Uterus (tissue), 4 donors: ENCODE results near the gene ULK4. TPM values are rescaled to one million over a fixed set of nuclear protein-coding genes. Genes with fewer than 3 reads are reported as not detected.

ENCODE experiments used
- DNase-seq, 2 donors: peaks; one replicate each; pipeline ENCODE4 v3.0.0-alpha.2; 2019 to 2020
- H3K27ac ChIP-seq, 2 donors: fragments of 200-600 bp; sonication (generic); 1 replicate in 1 of 2; 2 replicates in 1 of 2; pipeline ENCODE4 v1.5.1; 2016 to 2018
- H3K27me3 ChIP-seq, 2 donors: fragments of 200-600 bp; sonication (generic); one replicate each; pipeline ENCODE4 v1.5.1; 2018 to 2019; ENCODE audit warnings: control low read depth in 1 of 2
- H3K36me3 ChIP-seq, 2 donors: fragments of 200-600 bp; sonication (generic); one replicate each; pipeline ENCODE4 v1.5.1; 2019; ENCODE audit warnings: control low read depth in 1 of 2
- H3K4me1 ChIP-seq, 2 donors: fragments of 200-600 bp; sonication (generic); one replicate each; pipeline ENCODE4 v1.5.1; 2018 to 2019; ENCODE audit warnings: control low read depth in 1 of 2
- H3K4me3 ChIP-seq, 2 donors: fragments of 200-600 bp; sonication (generic); 1 replicate in 1 of 2; 2 replicates in 1 of 2; pipeline ENCODE4 v1.5.1; 2018 to 2019; ENCODE audit warnings: mild to moderate bottlenecking in 1 of 2
- H3K9me3 ChIP-seq, 2 donors: fragments of 200-600 bp; sonication (generic); one replicate each; pipeline ENCODE4 v1.5.1; 2019; ENCODE audit warnings: control low read depth in 1 of 2
- CTCF ChIP-seq, 4 experiments: fragments of 200-600 bp in 2 of 4; fragments of 450-650 bp in 2 of 4; sonication (generic) in 2 of 4; IDR thresholded peaks; one replicate each; pipeline ENCODE4 v1.5.1; 2016 to 2019; ENCODE audit warnings: antibody characterized with exemption in 4 of 4, mild to moderate bottlenecking in 2 of 4, moderate library complexity in 1 of 4
- POLR2A ChIP-seq, 2 donors: fragments of 450-650 bp; IDR thresholded peaks; one replicate each; pipeline ENCODE4 v1.6.1; 2016; ENCODE audit warnings: antibody characterized with exemption in 2 of 2, mild to moderate bottlenecking in 1 of 2, moderate library complexity in 1 of 2
- intact Hi-C: fragments of 100-400 bp; cut with DNase I; formaldehyde crosslinking; loops from one replicate; pipeline ENCODE4 v1.15.1; 2023; ENCODE audit warnings: low total_unique reads
- total RNA-seq, 4 donors: library from RNA; depleted of rRNA in 3 of 4; stranded (reverse); fragments of >200 nt in 3 of 4; gene quantifications; one replicate each; pipeline versions ENCODE4 v1.1.0 to v1.2.4, GENCODE V29; 2014 to 2023
- donor health status: DM: yes; HTN: yes; CAD: no.

ULK4 gene
- total RNA-seq, 4 donors from 2014 or later: 8.7 to 118 (median 26.1) TPM

- TF ChIP-seq POLR2A (IDR thresholded peaks at IDR 0.05): no peak
- no peak for TF ChIP-seq CTCF (IDR thresholded peaks at IDR 0.05)
- H3K4me1 ChIP-seq: no peaks in the 10 kb centered on the region
- no peak overlapping the region for H3K4me3 ChIP-seq
- H3K27me3 ChIP-seq: no peaks in the 10 kb centered on the region
- H3K27ac ChIP-seq: no peak overlapping the region
- H3K9me3 ChIP-seq: no peaks in the 10 kb centered on the region
- no peaks in the 10 kb centered on the region for H3K36me3 ChIP-seq
- intact Hi-C loops: no loop called here
- DNase-seq: no peak
These were observed 361.3 kb downstream of the ULK4 start for GRCh38 chr3:41600616-41601015.

- TF ChIP-seq CTCF (IDR thresholded peaks at IDR 0.05): no peak
- TF ChIP-seq POLR2A (IDR thresholded peaks at IDR 0.05): no peak
- Histone ChIP-seq H3K4me1 (no peaks in the 10 kb centered on the region), H3K27me3 (no peaks in the 10 kb centered on the region), H3K9me3 (no peaks in the 10 kb centered on the region), H3K4me3 (no peak overlapping the region), H3K36me3 (no peaks in the 10 kb centered on the region), H3K27ac (peak overlapping the region; percentile 13 to 62)
- intact Hi-C loops: no loop called here
- no peak for DNase-seq
These were observed 362.8 kb downstream of the ULK4 start for GRCh38 chr3:41599127-41599484.

GRCh38 chr3:41598402-41599126 lies 363.3 kb downstream of the ULK4 start:
- DNase-seq: peak; percentile 41 to 46
- intact Hi-C loops: no loop called here
- no peak overlapping the region for H3K4me3 ChIP-seq
- no peaks in the 10 kb centered on the region for H3K27me3 ChIP-seq
- H3K36me3 ChIP-seq: no peaks in the 10 kb centered on the region
- H3K27ac ChIP-seq: peak overlapping the region; percentile 13 to 62
- TF ChIP-seq POLR2A (IDR thresholded peaks at IDR 0.05): no peak
- TF ChIP-seq CTCF (IDR thresholded peaks at IDR 0.05): no peak
- H3K4me1 ChIP-seq: no peaks in the 10 kb centered on the region
- H3K9me3 ChIP-seq: no peaks in the 10 kb centered on the region

GRCh38 chr3:41593774-41594173 lies 368.1 kb downstream of the ULK4 start:
- no peak for DNase-seq
- H3K9me3 ChIP-seq: no peaks in the 10 kb centered on the region
- no peaks in the 10 kb centered on the region for H3K27me3 ChIP-seq
- no peaks in the 10 kb centered on the region for H3K4me1 ChIP-seq
- H3K27ac ChIP-seq: no peak overlapping the region
- no peaks in the 10 kb centered on the region for H3K36me3 ChIP-seq
- TF ChIP-seq CTCF (IDR thresholded peaks at IDR 0.05) (no peak), POLR2A (IDR thresholded peaks at IDR 0.05) (no peak)
- H3K4me3 ChIP-seq: no peak overlapping the region
- intact Hi-C loops: no loop called here

- Histone ChIP-seq H3K4me1 (no peaks in the 10 kb centered on the region), H3K36me3 (no peaks in the 10 kb centered on the region), H3K27ac (no peak overlapping the region), H3K9me3 (no peaks in the 10 kb centered on the region), H3K4me3 (no peak overlapping the region), H3K27me3 (no peaks in the 10 kb centered on the region)
- intact Hi-C loops: no loop called here
- no peak for TF ChIP-seq POLR2A (IDR thresholded peaks at IDR 0.05)
- no peak for DNase-seq
These were observed 369.0 kb downstream of the ULK4 start for GRCh38 chr3:41592753-41593510.
